Memory B cell (primary cell): ENCODE data around the gene PLCL1.

Experiments used
- ATAC-seq: fragments of 150-1000 bp; cut with Tn5 transposase; 2 replicates; pipeline ENCODE4 v1.10.0; 2021; ENCODE audit warnings: low read depth, mild to moderate bottlenecking, moderate library complexity
- DNase-seq, 2 donors: peaks; one replicate each; pipeline ENCODE4 v3.0.0; 2022; ENCODE audit warnings: low spot score in 2 of 2
- H3K27ac Mint-ChIP-seq: one replicate; pipeline ENCODE4 v1.8.0; 2022; ENCODE audit warnings: mild to moderate bottlenecking, moderate library complexity, mixed read lengths
- H3K27me3 Mint-ChIP-seq: one replicate; pipeline ENCODE4 v1.8.0; 2022; ENCODE audit warnings: mixed read lengths
- H3K36me3 Mint-ChIP-seq: one replicate; pipeline ENCODE4 v1.8.0; 2022; ENCODE audit warnings: mild to moderate bottlenecking, mixed read lengths
- H3K4me1 Mint-ChIP-seq: one replicate; pipeline ENCODE4 v1.8.0; 2022; ENCODE audit warnings: mixed read lengths
- H3K4me3 Mint-ChIP-seq: one replicate; pipeline ENCODE4 v1.8.0; 2022; ENCODE audit warnings: mild to moderate bottlenecking, moderate library complexity, mixed read lengths
- H3K9me3 Mint-ChIP-seq: one replicate; pipeline ENCODE4 v1.8.0; 2022; ENCODE audit warnings: mixed read lengths

Gene PLCL1

DNA sequence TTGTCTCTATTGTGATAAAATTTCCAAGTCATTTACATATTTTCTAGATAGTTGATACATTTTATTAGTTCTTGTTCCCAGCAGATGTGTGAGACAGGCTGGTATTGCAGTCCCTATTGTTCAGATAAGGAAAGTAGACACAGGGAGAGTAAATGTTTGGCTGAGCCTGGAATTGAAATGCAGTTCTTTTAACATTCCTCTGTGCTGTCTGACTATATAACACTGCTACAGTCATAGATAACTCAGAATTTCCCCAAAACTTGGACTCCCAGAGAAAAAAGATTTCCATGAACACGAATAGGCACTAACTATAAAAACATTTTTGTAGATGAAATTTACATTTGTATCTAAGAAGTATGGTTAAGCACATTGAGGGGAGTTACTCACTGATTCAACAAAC is 71.4 kb downstream of the PLCL1 start:
- Mint-ChIP-seq H3K4me3 (no peak overlapping the region), H3K9me3 (no peaks in the 10 kb centered on the region), H3K27ac (no peak overlapping the region), H3K4me1 (no peaks in the 10 kb centered on the region), H3K36me3 (no peaks in the 10 kb centered on the region), H3K27me3 (peaks cover 7% of the 10 kb centered on the region)
- no peak for ATAC-seq
- no peak for DNase-seq

- no peaks in the 10 kb centered on the region for H3K36me3 Mint-ChIP-seq
- no peaks in the 10 kb centered on the region for H3K4me1 Mint-ChIP-seq
- no peak overlapping the region for H3K4me3 Mint-ChIP-seq
- ATAC-seq (no peak), DNase-seq (no peak)
- H3K27ac Mint-ChIP-seq, result no peak overlapping the region
- no peaks in the 10 kb centered on the region for H3K9me3 Mint-ChIP-seq
- peaks cover 7% of the 10 kb centered on the region for H3K27me3 Mint-ChIP-seq
Measured at GRCh38 chr2:197876524-197876923, 72.1 kb downstream of the PLCL1 start.

DNA sequence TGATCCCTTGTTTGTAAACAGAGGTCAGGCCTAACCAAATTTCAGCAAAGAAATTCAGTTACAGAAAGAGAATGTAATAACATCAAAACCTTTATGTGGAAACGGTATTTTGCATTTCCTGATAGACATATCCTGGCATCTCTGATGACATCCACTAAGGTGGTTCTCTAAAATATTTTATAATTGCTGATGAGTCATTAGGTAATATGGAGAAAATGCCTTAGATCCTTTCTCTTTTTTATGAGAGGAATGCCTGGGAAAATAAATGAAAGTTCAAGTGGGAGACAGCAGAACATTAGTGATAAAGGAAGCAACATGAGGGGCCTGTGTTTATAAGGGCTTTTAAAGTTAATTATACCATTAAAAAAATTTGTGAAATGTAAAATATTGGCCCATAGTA is 72.6 kb downstream of the PLCL1 start:
- no peaks in the 10 kb centered on the region for H3K4me1 Mint-ChIP-seq
- no peaks in the 10 kb centered on the region for H3K9me3 Mint-ChIP-seq
- H3K27me3 Mint-ChIP-seq, result peaks cover 7% of the 10 kb centered on the region
- no peak for DNase-seq
- no peak overlapping the region for H3K4me3 Mint-ChIP-seq
- no peak overlapping the region for H3K27ac Mint-ChIP-seq
- no peak for ATAC-seq
- H3K36me3 Mint-ChIP-seq, result no peaks in the 10 kb centered on the region

DNA sequence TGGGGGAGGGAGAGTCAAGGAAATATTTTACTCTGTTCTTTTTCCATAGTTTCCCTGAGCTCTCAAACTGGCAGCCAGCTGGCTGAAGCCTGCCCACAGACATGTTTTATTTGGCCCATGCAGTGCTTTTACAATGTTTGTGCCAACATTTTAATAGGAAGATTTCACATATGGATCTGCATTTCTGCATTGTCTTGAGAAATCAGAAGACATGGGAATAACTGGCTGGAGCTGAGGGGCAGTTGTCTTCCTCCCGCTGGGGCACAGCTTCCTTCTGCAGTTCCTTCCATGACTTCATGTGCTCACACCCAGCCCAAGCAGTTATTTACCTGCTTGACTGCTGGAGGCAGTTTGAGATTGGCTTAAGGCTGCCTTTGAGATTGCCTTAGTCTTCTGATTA is 74.4 kb downstream of the PLCL1 start:
- no peaks in the 10 kb centered on the region for H3K4me1 Mint-ChIP-seq
- no peak overlapping the region for H3K27ac Mint-ChIP-seq
- no peak overlapping the region for H3K4me3 Mint-ChIP-seq
- DNase-seq, result no peak
- peaks cover 5% of the 10 kb centered on the region for H3K27me3 Mint-ChIP-seq
- ATAC-seq, result no peak
- no peaks in the 10 kb centered on the region for H3K36me3 Mint-ChIP-seq
- no peaks in the 10 kb centered on the region for H3K9me3 Mint-ChIP-seq

DNA sequence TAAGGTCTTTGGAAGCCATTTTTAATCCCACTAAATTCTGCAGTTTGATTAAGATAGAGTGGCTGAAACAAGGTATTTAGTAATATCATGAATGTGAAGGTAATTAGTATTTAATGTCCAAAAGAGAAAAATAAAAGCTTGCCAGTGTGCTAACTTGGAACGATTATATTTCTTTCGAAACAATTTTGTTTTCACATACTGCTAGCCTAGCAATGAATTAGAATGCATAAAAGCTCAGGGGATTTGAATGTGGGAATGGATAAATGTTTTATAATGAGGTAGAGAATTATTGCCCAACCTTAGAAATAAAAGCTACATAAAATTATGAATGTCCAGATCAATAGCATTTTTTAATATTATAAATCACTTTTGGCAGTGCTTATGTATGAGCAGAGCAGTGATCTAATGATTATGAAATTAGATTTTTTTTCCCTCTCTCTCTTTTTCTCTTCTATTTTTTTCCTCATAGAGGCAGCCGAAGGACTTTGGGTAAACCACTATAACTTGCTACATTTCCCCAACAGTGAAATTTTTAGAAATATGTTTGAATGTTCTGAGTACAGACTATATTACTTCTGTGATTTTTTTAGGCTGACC is 75.5 kb downstream of the PLCL1 start:
- no peak for DNase-seq
- H3K9me3 Mint-ChIP-seq, result no peaks in the 10 kb centered on the region
- no peak for ATAC-seq
- H3K27me3 Mint-ChIP-seq, result peaks cover 5% of the 10 kb centered on the region
- H3K36me3 Mint-ChIP-seq, result no peaks in the 10 kb centered on the region
- H3K4me1 Mint-ChIP-seq, result no peaks in the 10 kb centered on the region
- no peak overlapping the region for H3K27ac Mint-ChIP-seq
- no peak overlapping the region for H3K4me3 Mint-ChIP-seq

GRCh38 chr2:197883354-197884032 is 79.1 kb downstream of the PLCL1 start:
- no peak for DNase-seq
- no peaks in the 10 kb centered on the region for H3K27me3 Mint-ChIP-seq
- H3K36me3 Mint-ChIP-seq, result no peaks in the 10 kb centered on the region
- no peak overlapping the region for H3K4me3 Mint-ChIP-seq
- ATAC-seq, result no peak
- H3K9me3 Mint-ChIP-seq, result no peaks in the 10 kb centered on the region
- H3K27ac Mint-ChIP-seq, result no peak overlapping the region
- H3K4me1 Mint-ChIP-seq, result no peaks in the 10 kb centered on the region

GRCh38 chr2:197884252-197884651 is 79.9 kb downstream of the PLCL1 start:
- DNase-seq, result no peak
- H3K4me1 Mint-ChIP-seq, result no peaks in the 10 kb centered on the region
- H3K27ac Mint-ChIP-seq, result no peak overlapping the region
- no peaks in the 10 kb centered on the region for H3K36me3 Mint-ChIP-seq
- no peaks in the 10 kb centered on the region for H3K27me3 Mint-ChIP-seq
- H3K9me3 Mint-ChIP-seq, result no peaks in the 10 kb centered on the region
- ATAC-seq, result no peak
- H3K4me3 Mint-ChIP-seq, result no peak overlapping the region

DNA sequence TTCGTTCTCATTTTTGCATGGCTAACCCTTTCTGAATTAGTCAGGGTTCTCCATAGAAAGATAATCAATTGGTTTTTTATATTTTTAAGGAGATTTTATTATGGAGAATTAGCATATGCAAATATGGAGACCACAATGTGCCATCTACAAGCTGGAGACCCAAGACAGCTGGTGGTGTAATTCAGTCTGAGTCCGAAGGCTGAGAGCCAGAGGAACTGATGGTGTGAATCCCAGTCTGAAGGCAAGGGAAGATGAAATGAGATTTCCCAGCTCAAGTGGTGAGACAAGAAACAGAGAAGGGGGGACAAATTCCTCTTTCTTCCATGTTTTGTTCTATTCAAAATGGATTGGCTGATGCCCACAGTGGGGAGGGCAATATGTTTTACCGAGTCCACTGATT is 80.7 kb downstream of the PLCL1 start:
- no peak for DNase-seq
- Mint-ChIP-seq H3K27ac (no peak overlapping the region), H3K4me1 (no peaks in the 10 kb centered on the region), H3K4me3 (no peak overlapping the region), H3K9me3 (no peaks in the 10 kb centered on the region), H3K27me3 (no peaks in the 10 kb centered on the region), H3K36me3 (no peaks in the 10 kb centered on the region)
- ATAC-seq, result no peak

DNA sequence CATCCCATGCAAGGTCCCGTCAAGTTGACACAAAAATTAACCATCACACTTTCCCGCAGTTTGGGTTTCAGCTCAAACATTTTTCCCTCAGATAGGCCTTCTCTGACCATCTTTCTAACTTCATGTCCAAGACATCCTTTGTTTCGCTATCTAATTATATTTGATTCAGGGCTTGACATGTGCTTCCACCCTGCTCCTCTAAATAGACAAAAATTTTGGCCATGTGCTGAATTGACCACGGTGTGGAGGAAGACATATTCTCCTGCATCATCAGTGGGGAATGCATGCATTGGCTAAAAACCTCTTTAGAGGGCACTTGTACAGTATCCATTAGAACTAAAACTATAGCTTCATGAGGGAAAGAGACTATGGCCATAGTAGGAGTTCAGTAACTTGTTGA is 81.2 kb downstream of the PLCL1 start:
- ATAC-seq (no peak), DNase-seq (no peak)
- Mint-ChIP-seq H3K9me3 (no peaks in the 10 kb centered on the region), H3K27ac (no peak overlapping the region), H3K36me3 (no peaks in the 10 kb centered on the region), H3K4me1 (no peaks in the 10 kb centered on the region), H3K4me3 (no peak overlapping the region), H3K27me3 (no peaks in the 10 kb centered on the region)

DNA sequence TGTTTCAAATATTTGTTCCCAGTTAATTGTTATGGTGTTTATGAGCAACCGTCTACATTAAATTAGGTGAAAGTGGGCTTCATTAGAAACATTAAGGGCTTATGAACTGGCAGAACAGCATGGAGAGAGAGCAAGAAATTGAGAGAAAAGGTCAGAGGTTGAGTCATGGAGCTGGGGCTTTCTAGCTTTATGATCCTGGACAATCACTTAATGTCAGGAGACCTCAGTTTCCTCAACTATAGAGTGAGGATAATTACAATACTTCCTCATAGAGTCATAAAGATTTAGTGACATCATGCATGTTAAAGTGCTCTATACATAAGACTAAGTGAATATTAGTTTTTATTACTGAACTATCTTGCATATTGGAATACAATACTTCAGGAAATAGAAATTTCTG is 83.9 kb downstream of the PLCL1 start:
- no peak overlapping the region for H3K27ac Mint-ChIP-seq
- DNase-seq (no peak), ATAC-seq (no peak)
- no peaks in the 10 kb centered on the region for H3K4me1 Mint-ChIP-seq
- H3K36me3 Mint-ChIP-seq, result no peaks in the 10 kb centered on the region
- no peak overlapping the region for H3K4me3 Mint-ChIP-seq
- H3K27me3 Mint-ChIP-seq, result no peaks in the 10 kb centered on the region
- no peaks in the 10 kb centered on the region for H3K9me3 Mint-ChIP-seq

DNA sequence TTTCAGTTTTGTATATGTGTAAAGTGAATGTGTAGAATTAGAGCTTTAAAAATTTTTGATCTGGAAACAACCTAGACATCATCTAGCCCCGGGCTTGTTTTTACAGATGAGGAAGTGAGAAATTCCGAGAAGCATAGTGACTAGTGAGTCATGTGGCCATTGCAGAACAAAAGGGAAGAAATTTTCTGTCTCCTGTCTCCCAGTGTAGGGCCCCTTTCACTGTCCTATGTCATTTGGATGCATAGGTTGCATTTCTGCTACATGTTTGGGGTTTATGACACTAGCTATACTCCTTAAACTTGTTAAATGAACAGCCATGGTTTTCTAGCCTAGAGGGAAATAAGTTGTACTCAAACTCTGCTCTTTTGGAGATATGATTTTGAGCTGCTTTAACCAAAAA is 84.6 kb downstream of the PLCL1 start:
- Mint-ChIP-seq H3K27me3 (no peaks in the 10 kb centered on the region), H3K27ac (no peak overlapping the region), H3K4me1 (no peaks in the 10 kb centered on the region), H3K9me3 (no peaks in the 10 kb centered on the region), H3K36me3 (no peaks in the 10 kb centered on the region), H3K4me3 (no peak overlapping the region)
- DNase-seq, result peak in 1 of 2 donors; percentile 4
- peak; percentile 83 for ATAC-seq

DNA sequence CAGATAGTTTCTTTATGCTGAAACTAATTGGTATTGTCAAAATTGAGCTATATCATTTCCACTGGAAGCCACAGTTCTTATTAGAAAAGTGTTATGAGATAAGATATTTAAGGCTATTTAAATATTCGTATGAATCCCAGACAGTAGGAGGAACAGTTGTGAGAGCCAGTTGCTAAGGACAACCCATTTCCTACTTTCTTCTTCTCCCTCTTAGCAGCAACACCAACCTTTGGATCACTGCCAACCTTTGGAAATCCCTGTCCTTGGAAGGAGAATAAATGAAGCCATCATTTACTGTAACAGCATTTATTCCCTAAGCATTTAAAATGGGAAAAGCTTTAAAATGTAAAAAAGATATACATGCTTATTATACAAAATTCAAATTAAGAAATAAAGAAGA is 85.8 kb downstream of the PLCL1 start:
- no peak for ATAC-seq
- Mint-ChIP-seq H3K4me3 (no peak overlapping the region), H3K36me3 (no peaks in the 10 kb centered on the region), H3K27ac (no peak overlapping the region), H3K9me3 (no peaks in the 10 kb centered on the region), H3K4me1 (no peaks in the 10 kb centered on the region), H3K27me3 (no peaks in the 10 kb centered on the region)
- no peak for DNase-seq

- ATAC-seq (no peak), DNase-seq (no peak)
- H3K27me3 Mint-ChIP-seq, result no peaks in the 10 kb centered on the region
- no peak overlapping the region for H3K4me3 Mint-ChIP-seq
- H3K4me1 Mint-ChIP-seq, result no peaks in the 10 kb centered on the region
- no peaks in the 10 kb centered on the region for H3K9me3 Mint-ChIP-seq
- no peaks in the 10 kb centered on the region for H3K36me3 Mint-ChIP-seq
- no peak overlapping the region for H3K27ac Mint-ChIP-seq
Measured at GRCh38 chr2:197891897-197892442, 87.6 kb downstream of the PLCL1 start.

- no peaks in the 10 kb centered on the region for H3K4me1 Mint-ChIP-seq
- no peaks in the 10 kb centered on the region for H3K36me3 Mint-ChIP-seq
- ATAC-seq (no peak), DNase-seq (no peak)
- no peak overlapping the region for H3K4me3 Mint-ChIP-seq
- no peak overlapping the region for H3K27ac Mint-ChIP-seq
- H3K27me3 Mint-ChIP-seq, result no peaks in the 10 kb centered on the region
- no peaks in the 10 kb centered on the region for H3K9me3 Mint-ChIP-seq
Measured at GRCh38 chr2:197893403-197894177, 89.2 kb downstream of the PLCL1 start.
